ENCODE results near the gene C1QL2.
A peak's percentile ranks its signal among the peaks of the same experiment; 100 is the strongest.

C1QL2 gene

DNA sequence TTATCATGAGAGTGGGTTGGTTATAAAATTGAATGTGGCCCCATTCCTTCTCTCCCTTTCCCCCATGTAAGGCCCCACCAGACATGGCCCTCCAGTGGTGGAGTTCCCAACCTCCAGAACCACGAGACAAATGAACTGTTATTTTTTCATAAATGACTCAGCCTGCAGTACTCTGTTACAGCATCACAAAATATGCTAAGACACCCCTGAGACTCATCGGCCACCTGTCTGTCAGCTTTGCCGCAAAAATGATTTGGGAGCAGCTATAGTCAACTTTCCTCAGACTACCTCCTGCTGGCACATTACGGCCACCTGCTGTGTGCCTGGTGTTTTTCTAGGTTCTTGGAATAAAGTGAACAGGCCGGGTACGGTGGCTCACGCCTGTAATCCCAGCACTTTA is 21.4 kb upstream of the C1QL2 start:
- DNase-seq (ENCODE audit: low spot score) = no peak

DNA sequence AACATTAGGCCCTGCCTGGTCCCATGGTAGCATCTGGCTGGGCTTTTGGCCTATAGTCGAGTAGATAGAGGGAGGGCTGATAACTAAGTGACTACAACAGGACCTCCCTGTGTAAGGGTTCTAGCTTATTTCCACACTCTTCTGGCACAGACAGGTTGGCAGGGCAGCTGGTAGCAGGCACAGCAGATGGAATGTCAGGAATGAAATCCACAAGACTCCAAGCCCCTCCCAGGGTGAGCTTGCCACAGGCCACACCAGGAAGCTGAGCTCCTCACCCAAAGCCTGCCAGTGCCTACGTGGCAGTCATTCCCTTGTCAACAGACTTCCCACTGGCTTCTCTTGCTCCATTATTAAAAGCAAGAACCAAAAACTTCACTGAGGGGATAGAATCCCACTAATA is 20.7 kb upstream of the C1QL2 start:
- DNase-seq (ENCODE audit: low spot score) = no peak

DNA sequence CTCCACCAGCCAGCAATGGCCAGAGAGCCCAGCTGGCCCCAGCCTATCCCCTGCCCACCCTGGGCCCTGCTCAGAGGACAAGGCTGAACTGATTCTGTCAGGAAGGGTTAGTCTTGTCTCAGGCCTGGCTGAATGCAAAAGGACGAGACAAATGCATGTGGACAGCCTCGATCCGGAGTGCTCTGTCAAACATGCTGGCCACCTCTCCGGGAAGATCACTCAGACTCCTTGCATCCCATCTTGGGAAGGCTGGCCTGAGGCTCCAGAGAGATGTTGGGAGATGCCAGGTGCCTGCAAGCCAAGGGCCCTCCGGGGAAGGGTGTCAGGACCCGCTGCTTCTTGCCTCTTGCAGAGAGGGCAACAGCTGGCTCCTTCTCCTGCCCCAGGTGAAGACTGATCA is 20.2 kb upstream of the C1QL2 start:
- no peak for DNase-seq (ENCODE audit: low spot score)

DNA sequence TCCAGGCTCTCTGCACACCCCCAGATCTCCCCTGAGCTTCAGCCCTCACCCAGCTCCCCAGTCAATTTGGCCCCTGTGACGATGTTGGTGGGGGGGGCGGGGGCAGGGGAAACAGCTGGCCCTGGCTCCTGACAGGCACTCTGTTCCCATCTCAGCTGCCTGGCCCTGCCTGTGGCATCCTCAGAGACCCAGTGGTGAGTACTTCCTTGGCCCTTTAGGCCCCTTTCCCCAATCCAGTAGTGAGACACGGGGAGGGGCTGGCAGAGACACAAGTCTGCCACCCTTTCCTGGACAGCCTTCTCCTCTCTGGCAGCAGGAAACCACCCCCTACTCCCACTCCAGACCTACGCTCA is 19.3 kb upstream of the C1QL2 start:
- DNase-seq (ENCODE audit: low spot score) = no peak

DNA sequence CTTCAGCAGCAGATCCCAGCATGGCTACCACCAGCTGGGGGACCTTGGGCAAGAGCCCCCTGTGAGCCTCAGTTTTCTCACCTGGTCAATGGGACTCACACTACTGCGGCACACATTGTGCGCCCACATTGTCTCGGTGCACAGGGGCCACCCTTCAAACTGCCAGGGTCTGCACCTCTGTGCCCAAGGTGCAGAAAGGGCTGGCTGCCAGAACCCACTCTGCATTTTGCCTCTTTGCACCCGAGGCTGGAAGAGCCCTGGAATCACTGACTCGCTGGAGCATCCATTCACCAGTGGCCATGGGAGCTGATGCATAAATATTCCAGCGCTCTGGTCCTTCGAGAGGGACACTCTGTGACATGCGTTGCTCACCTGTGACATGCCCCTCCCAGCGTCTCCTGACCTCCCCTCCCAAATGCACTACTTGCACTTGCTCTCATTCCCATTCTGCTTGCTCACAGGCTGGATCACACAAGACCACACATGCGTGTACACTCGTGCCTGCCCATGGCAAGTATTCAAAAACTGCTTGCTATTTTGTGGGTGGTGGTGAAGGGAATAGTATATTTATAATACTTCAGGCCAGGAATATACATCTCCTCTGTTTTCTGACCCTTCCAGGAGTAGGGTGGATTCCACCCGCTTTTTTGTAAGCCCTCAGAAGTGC is 18.8 kb upstream of the C1QL2 start:
- no peak for DNase-seq (ENCODE audit: low spot score)

DNA sequence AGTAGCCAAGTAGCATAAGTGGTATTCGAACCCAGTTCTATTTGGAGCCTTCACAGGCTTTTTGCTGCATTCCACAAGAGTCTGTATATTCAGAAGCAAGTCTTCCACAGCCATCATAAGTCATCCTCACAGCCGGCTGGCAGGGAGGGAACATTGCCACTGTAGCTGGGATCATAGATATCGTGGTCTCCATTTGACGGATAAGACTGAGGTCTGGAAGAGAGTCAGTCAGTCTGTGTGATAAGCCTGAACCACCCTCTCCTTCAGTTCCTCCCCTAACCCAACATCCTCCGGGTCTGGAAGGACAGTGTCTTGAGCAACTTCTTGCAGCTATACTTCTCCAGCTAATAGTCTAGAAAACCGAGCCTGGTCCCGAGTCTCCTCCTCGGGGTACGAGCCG is 17.0 kb upstream of the C1QL2 start:
- DNase-seq (ENCODE audit: low spot score) = no peak

DNA sequence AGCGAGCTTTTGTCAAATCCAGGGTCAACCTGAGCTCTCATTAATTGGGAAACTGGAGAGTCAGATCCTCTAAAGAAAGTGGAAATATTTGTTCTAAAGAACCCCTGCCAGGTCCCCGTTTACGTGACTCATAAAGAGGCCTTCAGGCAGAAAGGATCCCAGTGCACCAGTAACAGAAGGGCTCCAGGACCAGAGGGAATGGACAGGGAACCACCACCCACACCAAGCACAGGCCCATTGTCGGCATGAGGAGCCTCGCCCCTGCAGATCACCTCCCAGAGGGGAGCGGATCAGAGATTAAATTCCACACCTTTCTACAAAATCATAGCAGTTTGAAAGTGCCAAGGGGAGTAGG is 16.4 kb upstream of the C1QL2 start:
- DNase-seq (ENCODE audit: low spot score) = no peak

DNA sequence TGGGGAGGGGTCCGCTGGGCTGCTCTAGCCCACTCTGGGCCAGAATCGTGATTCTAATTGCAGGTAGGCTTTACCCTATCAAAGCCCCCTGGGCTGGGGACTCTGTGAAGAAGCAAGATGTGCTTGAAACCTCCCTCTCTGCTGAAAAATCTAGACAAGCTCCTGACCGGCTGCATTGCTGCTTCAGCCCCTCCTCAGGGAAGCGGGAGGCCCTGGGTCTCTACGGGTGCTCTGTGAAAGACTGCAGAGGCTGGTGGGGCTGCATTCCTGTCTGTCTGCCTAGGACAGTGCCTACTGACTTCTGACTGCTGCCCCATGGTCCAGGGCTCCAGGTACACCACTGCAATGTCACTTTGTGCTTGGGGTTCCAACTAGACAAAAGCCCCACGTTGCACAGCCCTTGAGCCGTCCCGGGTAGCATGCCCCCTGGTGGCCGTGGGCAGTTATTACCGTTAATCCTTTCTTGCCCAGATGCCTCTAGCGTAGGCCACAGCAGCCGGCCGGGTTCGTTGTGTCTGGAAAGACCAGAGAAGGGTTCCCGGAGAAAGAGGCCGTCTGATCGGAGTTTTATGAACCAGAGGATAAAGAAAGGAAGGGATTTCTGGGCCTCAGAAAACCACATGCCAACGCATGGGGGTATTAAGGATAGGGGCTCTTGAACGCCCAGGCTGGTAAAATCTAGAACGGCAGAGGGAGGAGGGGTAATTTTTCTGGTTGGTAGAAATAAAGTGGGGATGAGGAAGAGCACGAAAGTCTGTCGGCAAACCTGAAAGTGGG is 15.9 kb upstream of the C1QL2 start:
- peak; percentile 57 for DNase-seq (ENCODE audit: low spot score)

DNA sequence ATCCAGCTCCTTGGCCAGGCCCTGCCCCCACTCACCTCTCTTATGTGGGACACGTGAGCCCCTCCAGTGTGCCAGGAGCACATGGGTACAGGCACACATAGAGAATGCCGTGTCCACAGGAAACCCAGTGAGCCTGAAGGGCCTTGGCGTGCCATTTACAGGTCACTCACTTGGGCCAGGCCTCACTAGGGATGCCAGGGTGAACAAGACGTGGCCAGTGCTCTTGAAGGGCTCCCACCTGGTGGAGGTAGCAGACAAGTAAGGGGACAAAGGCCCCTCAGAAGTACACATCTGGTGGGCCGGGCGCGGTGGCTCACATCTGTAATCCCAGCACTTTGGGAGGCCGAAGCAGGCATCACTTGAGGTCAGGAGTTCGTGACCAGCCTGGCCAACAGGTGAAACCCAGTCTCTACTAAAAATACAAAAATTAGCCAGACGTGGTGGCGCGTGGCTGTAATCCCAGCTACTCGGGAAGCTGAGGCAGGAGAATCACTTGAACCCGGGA is 15.1 kb upstream of the C1QL2 start:
- no peak for DNase-seq (ENCODE audit: low spot score)

DNA sequence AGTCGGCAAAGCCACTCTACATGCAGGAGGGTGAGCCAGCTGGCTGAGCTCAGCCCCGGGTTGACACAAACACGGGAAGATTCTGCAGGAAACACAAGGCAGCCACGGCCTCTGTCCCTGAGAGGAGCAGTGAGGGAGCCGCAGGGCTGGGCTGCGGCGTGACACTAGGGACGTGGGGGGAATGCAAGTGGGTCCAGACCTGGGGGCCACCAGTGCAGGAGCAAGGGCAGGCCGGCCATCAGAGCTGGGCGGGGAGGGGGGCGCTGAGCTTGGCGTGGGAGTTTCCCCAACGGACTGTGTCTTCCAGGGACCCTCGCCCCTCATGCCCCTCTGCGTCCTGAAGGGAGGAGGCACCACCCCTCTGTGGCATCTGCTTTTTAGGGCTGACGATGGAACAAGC is 12.0 kb upstream of the C1QL2 start:
- no peak for DNase-seq (ENCODE audit: low spot score)

DNA sequence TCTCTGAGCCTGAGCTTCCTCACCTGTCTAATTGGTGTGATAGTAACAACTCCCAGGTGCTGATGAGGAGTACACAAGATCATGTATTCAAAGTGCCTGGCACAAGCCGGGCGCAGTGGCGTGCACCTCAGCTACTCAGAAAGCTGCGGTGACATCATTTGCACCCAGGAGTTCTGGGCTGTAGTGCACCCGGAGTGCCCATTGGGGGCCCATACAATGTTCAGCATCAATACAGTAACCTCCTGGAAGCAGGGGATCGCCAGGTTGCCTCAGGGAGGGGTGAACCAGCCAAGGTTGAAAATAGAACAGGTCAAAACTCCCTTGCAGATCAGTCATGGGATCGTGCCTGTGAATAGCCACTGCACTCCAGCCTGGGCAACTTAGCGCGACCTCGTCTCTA is 11.2 kb upstream of the C1QL2 start:
- DNase-seq (ENCODE audit: low spot score) = no peak

DNA sequence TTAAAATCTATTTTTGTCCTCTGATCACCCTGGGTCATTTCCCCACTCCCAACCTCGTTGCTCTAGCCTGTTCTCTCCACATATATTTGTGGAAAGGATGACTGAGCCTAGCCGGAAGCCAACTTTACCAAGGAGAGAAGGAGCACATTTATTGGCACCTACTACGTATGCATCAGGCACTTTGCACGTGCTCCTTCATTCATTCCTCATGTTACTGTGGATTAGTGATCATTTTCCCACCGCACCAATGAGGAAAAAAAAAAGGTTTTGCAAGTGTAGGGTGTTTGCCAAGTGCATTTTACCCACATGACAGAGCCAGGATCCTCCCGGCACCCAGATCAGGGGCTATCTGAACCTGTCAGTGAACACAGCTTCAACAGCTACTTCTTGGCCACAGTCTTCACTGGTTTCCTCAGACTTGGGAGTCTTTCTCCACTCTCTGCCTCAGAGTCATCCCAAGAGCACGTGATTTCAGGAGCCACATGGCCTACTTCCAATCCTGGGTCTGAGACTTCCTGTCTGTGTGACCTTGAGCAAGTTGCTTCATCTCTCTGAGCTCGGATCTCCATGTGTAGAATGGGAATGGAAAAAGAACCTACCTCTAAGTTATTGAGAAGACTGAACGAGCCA is 1.9 kb upstream of the C1QL2 start:
- DNase-seq (ENCODE audit: low spot score) = no peak

DNA sequence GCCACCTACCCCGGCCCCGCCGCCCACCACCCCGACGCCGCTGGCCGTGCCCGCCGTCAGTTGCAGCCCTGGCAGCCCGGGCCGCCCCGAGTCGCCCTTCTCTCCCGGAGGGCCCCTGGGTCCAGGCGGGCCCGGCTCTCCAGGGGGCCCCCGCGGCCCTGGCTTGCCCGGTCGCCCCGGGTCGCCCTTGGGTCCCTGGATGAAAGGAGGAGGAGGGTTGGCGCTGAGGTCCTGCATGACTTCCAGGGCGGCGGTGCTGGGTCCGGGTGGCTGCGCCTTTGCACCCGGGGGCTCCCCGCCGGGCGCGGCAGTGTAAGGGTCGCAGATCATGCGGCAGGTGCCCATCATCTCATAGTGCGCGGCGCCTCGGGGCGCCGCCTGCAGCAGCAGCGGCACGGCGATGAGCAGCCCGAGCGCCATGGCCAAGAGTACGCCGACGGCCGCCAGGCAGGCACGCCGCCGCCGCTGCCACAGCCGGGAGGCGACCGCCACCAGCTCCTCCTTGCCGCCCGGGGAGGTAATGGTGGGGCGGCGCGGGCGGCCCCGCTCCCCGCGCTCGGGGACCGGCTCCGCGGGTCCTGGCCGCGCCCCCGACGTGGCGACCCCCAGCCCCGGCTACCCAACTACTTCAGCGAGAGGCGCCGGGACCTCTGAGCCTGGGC is 570 bp downstream of the C1QL2 start:
- no peak for DNase-seq (ENCODE audit: low spot score)

DNA sequence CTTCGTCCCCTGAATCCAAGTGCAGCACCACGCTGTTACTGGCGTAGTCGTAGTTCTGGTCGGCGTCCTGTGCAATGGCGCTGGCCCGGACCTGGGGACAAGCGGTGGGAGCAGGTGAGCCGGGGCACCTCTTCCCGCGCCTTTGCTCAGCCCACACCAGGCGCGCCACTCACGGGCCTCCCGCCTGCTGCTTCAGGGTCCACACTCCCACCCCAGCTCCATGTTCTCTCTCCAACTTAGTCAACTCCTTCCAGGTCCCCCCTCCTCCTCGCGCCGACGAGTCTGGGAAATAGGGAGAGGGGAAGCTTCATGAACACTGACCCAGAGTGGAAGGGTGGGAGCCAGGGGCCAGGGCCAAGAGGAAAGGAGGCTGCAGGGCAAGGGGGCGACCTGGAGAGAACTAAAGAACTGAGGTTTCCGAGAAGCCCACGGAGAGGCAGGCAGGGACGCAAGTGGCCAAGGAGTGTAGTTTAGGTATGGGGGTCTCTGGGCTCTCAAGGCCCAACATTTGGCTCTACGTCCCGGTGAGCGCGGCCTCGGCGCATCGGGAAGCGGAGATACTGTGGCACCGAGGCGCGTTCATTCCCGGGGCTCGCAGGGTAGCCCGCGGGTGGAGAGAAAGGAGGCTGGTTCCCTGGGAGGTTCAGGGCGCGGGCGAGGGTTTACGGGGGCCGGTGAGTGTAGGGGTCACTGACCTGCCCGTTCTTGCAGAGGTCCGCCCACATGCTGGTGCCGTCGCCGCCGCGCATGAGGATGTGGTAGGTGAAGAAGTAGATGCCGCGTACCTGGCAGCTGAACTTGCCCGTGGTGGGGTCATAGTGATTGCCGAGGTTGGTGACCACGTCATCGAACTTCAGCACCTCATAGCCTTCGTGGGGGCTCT is 1.4 kb downstream of the C1QL2 start:
- DNase-seq (ENCODE audit: low spot score) = no peak

DNA sequence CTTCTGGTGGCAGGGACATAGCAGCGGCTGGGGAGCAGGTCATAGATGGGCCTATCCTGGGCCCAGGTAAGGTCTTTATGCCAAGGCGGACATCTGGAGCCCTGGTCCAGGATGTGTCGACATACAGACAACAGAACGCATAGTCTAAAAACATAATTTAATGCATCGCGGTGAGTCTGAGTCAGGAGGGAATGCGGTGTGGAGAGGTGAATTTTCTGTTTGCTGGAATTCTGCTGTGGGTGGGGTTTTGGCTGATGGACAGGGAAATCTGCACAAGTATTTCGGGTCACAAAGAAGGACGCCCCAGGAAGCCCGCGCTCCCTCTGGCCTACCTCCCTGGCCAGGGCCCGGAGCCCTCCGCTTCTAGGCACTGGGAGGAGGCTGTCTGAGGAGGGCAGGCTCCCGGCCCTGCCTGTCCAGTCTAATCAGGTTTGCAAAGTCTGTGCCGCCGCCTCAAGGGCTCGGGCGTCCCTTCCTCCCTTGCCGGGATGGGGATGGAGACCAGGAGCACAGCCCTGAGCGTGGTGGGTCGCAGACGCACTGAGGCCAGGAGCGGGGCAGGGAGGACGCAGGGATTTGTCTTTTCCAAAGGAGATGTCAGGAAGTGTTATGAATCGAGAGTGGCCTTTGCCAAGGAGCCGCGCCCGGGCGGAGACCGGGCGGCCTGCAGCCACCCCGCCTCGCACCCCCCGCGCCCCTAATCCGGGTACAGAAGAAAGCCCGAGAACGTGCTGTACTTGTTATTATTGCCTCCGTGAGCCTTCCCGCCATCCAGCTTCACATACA is 2.3 kb downstream of the C1QL2 start:
- DNase-seq (ENCODE audit: low spot score) = no peak

DNA sequence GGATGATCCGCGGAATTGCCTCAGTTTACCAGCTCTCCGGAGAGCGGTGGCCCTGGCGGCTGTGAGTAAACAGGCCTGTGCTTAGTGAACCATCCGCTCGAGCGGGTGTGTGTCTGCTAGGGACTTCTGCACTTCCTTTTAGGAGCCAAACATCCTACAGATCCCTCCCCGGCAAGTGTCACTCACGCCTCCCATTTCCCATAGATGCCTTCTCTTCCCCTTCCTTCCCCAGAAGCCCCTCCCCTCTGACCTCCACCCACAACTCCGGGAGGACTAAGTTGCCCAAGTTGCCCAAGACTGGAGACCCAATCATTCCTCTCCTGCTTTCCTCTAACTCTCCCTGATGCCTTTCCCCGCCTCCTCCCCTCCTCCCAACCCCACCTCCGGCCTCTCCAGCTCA is 2.9 kb downstream of the C1QL2 start:
- no peak for DNase-seq (ENCODE audit: low spot score)

DNA sequence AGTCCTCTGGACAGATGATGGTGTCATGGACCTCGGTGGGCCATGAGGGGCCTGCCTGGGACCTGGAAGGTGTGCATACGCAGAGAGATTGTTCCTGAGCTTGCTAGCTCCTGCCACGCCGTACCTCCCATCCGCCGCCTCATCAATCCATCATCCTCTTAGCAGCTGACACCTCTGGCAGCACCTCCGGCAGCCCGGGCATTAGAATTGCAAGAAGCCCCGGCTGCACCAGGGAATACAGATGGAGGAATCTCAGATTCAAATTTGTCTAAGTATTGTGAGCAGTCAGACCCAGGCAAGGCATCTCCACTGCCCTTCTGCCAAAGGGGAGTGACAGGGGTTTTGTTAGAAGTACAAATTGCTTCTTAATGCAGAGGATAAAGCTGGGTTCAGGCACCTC is 4.5 kb downstream of the C1QL2 start:
- DNase-seq (ENCODE audit: low spot score) = no peak

DNA sequence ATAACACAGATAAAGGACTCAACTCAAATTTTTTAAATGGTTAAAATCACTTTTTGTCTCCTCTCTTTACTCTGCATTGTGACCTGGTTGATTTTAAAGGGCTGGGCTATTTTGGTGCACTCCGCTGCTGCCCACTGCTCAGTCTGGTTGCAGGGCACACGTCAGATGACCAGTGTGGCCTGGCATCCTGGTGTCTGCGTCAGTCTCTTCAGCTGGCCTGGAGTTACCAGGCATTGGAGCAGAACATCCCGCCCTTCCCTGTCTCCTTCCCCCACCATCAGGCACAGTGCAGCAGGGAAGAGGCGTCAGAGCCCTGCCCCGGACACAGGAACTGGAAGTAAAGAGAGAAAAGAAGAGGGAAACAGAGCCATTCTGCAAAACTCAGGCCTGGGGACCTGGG is 8.9 kb downstream of the C1QL2 start:
- no peak for DNase-seq (ENCODE audit: low spot score)

DNA sequence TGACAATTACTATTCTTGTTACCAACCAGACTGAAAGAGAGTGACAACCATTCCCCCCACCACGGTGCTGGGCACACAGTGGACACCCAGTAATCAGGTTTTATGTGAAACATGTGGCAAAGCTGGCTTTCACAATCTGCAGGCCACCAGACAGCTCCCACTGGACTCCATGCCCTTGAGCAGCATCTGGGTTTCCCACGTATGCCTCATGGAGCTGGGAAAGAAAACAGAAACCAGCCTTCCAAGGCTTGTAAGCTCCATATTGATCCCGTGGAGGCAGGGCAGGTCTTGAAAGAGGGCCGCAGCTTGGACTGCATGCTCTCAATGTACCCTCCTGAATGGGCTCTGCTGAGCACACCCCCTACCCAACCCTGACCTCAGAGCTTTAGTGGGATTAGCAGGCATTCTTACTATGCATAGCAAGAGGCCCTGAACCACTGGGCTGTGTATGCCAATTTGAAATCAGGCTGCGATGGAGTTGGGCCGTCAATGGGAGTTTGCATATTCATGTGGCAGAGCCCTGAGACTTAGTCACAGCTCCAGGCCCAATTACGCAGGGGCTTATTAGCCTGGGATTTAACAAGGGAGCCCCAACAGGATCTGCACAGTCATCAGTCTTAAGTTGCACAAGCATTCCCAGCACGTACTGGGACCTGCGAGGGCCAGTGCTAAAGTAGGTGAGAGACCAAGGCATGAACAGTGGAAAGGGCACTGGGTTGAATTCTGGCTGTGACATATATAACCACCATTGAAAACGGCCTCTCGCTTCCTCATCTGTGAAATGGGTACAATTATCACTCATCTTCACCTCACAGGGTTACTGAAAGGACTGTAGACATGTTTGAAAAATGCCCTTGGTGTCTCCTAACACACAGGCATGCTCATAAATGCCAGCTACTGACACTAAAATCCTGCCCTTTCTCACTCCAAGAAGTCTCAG is 10.5 kb downstream of the C1QL2 start:
- DNase-seq (ENCODE audit: low spot score) = no peak

DNA sequence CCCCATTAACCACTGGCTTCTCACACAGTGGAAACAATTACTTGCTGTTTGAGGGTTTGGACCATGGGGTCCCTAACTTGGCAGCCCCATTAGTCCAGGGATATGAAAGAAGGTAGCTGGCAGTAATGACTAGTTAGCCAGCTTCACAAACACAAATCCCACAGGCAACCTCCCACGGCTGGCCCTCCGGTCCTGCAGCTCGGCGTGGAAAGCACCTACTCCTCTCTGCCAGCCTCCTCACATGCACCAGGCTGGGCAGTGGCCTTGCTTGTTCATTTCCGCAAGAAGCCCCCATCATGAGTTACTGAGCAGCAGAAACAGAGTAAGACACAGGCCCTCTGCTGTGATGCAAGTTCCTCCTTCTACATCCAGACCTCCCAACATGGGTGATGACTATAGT is 13.7 kb downstream of the C1QL2 start:
- no peak for DNase-seq (ENCODE audit: low spot score)
